GM10266 (cell line): ENCODE results near the gene TXLNG.
"Not testable (repeated sequence)": the region's sequence is repeated elsewhere in the genome, so short reads cannot be mapped to it uniquely, and the experiment has no call there.

ENCODE experiments used
- DNase-seq: peaks from one replicate; pipeline ENCODE4 v3.0.0; 2012; ENCODE audit errors: extremely low spot score
- CTCF ChIP-seq: IDR thresholded peaks from 2 replicates; pipeline ENCODE4 v1.5.1; 2012; ENCODE audit warnings: mild to moderate bottlenecking, low read depth; ENCODE audit not compliant: control insufficient read depth, insufficient read depth; ENCODE audit errors: missing control alignments

Gene TXLNG

GRCh38 chrX:16771483-16772398 lies 14.5 kb upstream of the TXLNG start:
- TF ChIP-seq CTCF, result no peak
- no peak for DNase-seq

GRCh38 chrX:16772460-16772859 lies 13.8 kb upstream of the TXLNG start:
- TF ChIP-seq CTCF, result no peak
- no peak for DNase-seq

- no peak for TF ChIP-seq CTCF
- no peak for DNase-seq
Measured at GRCh38 chrX:16774746-16775145, 11.5 kb upstream of the TXLNG start.

- no peak for TF ChIP-seq CTCF
- DNase-seq, result no peak
Measured at GRCh38 chrX:16778545-16778944, 7.7 kb upstream of the TXLNG start.

- no peak for DNase-seq
- TF ChIP-seq CTCF, result no peak
Measured at GRCh38 chrX:16778993-16779392, 7.3 kb upstream of the TXLNG start.

- not testable (repeated sequence) for DNase-seq
Measured at GRCh38 chrX:16779815-16780214, 6.5 kb upstream of the TXLNG start.

- no peak for DNase-seq
- TF ChIP-seq CTCF, result no peak
Measured at GRCh38 chrX:16783452-16783851, 2.8 kb upstream of the TXLNG start.

- not testable (repeated sequence) for DNase-seq
Measured at GRCh38 chrX:16784440-16784839, 1.8 kb upstream of the TXLNG start.
